IMR-90 (cell line): ENCODE data around the gene INF2. TPM values are rescaled to one million over a fixed set of nuclear protein-coding genes. Genes with fewer than 3 reads are reported as not detected.

ENCODE experiments used
- ATAC-seq: fragments of 200-7000 bp; cut with Tn5 transposase; 2 replicates; pipeline ENCODE4 v1.9.1; 2020; ENCODE audit warnings: low read depth, mild to moderate bottlenecking, moderate library complexity
- BruUV-seq: library from RNA; stranded (reverse); fragments of 400-500 nt; replicated peaks from 2 replicates; lab custom pipeline; 2021; lab: Mats Ljungman, UMichigan
- CTCF ChIA-PET: fragments of 300-600 bp; formaldehyde crosslinking; extraction: SDS; loops from one replicate; lab custom pipeline; 2021; ENCODE audit warnings: antibody characterized with exemption; lab: Yijun Ruan, JAX
- POLR2A ChIA-PET: fragments of 300-600 bp; sonication (Branson Sonifier 250); formaldehyde crosslinking; loops from one replicate; lab custom pipeline; 2022; ENCODE audit warnings: antibody characterized with exemption; ENCODE audit not compliant: unreplicated experiment; lab: Charles Lee
- DNase-seq: peaks from one replicate; pipeline ENCODE4 v3.0.0; 2013
- H2AFZ ChIP-seq: replicated peaks from 2 replicates; pipeline ENCODE3; 2013; ENCODE audit warnings: low read length, mild to moderate bottlenecking; ENCODE audit not compliant: poor library complexity
- H2AK5ac ChIP-seq: 2 replicates; pipeline ENCODE4 v1.6.1; 2013; ENCODE audit warnings: low read depth, low read length, inconsistent platforms
- H2AK9ac ChIP-seq: replicated peaks from 2 replicates; pipeline ENCODE3; 2013; ENCODE audit warnings: mild to moderate bottlenecking, low read depth, low read length, moderate library complexity; ENCODE audit not compliant: poor library complexity
- H2BK120ac ChIP-seq: 2 replicates; pipeline ENCODE4 v1.6.1; 2013; ENCODE audit warnings: low read depth, low read length, inconsistent platforms
- H2BK15ac ChIP-seq: 3 replicates; pipeline ENCODE4 v1.6.1; 2013; ENCODE audit warnings: low read depth, low read length, inconsistent platforms
- H2BK20ac ChIP-seq: 2 replicates; pipeline ENCODE4 v1.6.1; 2013; ENCODE audit warnings: low read depth, mild to moderate bottlenecking, inconsistent platforms, low read length, moderate library complexity
- H2BK5ac ChIP-seq: 2 replicates; pipeline ENCODE4 v1.6.1; 2013; ENCODE audit warnings: mild to moderate bottlenecking, low read depth, low read length, inconsistent platforms; ENCODE audit not compliant: poor library complexity, severe bottlenecking
- H3K14ac ChIP-seq: replicated peaks from 2 replicates; pipeline ENCODE4 v1.6.1; 2013; ENCODE audit warnings: low read depth, low read length, inconsistent platforms
- H3K18ac ChIP-seq: 2 replicates; pipeline ENCODE4 v1.6.1; 2013; ENCODE audit warnings: low read depth, low read length, control low read depth
- H3K23ac ChIP-seq: 2 replicates; pipeline ENCODE4 v1.6.1; 2013; ENCODE audit warnings: low read depth, low read length, inconsistent platforms
- H3K27ac ChIP-seq: 2 replicates; pipeline ENCODE4 v1.5.1; 2013; ENCODE audit warnings: mild to moderate bottlenecking, control low read depth, low read length; ENCODE audit not compliant: insufficient read depth
- H3K27me3 ChIP-seq: 2 replicates; pipeline ENCODE4 v1.6.1; 2013; ENCODE audit warnings: low read length; ENCODE audit not compliant: control insufficient read depth, insufficient read depth
- H3K36me3 ChIP-seq: 2 replicates; pipeline ENCODE4 v1.6.1; 2013; ENCODE audit warnings: low read length, mixed read lengths; ENCODE audit not compliant: control insufficient read depth, insufficient read depth
- H3K4ac ChIP-seq: 2 replicates; pipeline ENCODE4 v1.6.1; 2013; ENCODE audit warnings: low read depth, low read length, inconsistent platforms
- H3K4me1 ChIP-seq: 2 replicates; pipeline ENCODE4 v1.6.1; 2013; ENCODE audit warnings: low read length, mixed read lengths; ENCODE audit not compliant: control insufficient read depth, insufficient read depth
- H3K4me2 ChIP-seq: 2 replicates; pipeline ENCODE4 v1.6.1; 2013; ENCODE audit warnings: low read depth, mild to moderate bottlenecking, control low read depth, low read length, moderate library complexity
- H3K4me3 ChIP-seq: 2 replicates; pipeline ENCODE4 v1.5.1; 2013; ENCODE audit warnings: low read depth, mild to moderate bottlenecking, control low read depth, low read length, moderate library complexity; ENCODE audit not compliant: insufficient read depth
- H3K56ac ChIP-seq: 2 replicates; pipeline ENCODE4 v1.6.1; 2013; ENCODE audit warnings: low read length, inconsistent platforms; ENCODE audit not compliant: insufficient read depth; ENCODE audit errors: extremely low read depth
- H3K79me1 ChIP-seq, 2 experiments: 2 replicates each; pipeline ENCODE4 v1.6.1; 2013; ENCODE audit warnings: low read length in 2 of 2, inconsistent platforms in 1 of 2, low read depth in 1 of 2
- H3K9ac ChIP-seq: 2 replicates; pipeline ENCODE4 v1.6.1; 2013; ENCODE audit warnings: low read depth, low read length, control low read depth
- H3K9me1 ChIP-seq: 2 replicates; pipeline ENCODE4 v1.6.1; 2013; ENCODE audit warnings: low read length, inconsistent platforms; ENCODE audit not compliant: insufficient read depth
- H3K9me3 ChIP-seq: 2 replicates; pipeline ENCODE4 v1.6.1; 2013; ENCODE audit warnings: low read length; ENCODE audit not compliant: control insufficient read depth, insufficient read depth
- H4K20me1 ChIP-seq: 2 replicates; pipeline ENCODE4 v1.6.1; 2013; ENCODE audit warnings: low read length, inconsistent platforms; ENCODE audit not compliant: insufficient read depth
- H4K5ac ChIP-seq: 2 replicates; pipeline ENCODE4 v1.6.1; 2013; ENCODE audit warnings: mild to moderate bottlenecking, low read depth, low read length, control low read depth
- H4K8ac ChIP-seq, 2 experiments: 2 replicates each; pipeline ENCODE4 v1.6.1; 2013; ENCODE audit warnings: low read depth in 2 of 2, low read length in 2 of 2, control low read depth in 1 of 2, inconsistent platforms in 1 of 2
- H4K91ac ChIP-seq: 2 replicates; pipeline ENCODE4 v1.6.1; 2013; ENCODE audit warnings: low read depth, low read length, inconsistent platforms; ENCODE audit not compliant: insufficient read depth
- CEBPB ChIP-seq: IDR thresholded peaks from 2 replicates; pipeline ENCODE4 v1.6.1; 2012; ENCODE audit warnings: low read depth, low read length, improper control_type of control experiment
- CTCF ChIP-seq: conservative IDR thresholded peaks from 2 replicates; pipeline ENCODE4 v1.5.1; 2012; ENCODE audit warnings: mild to moderate bottlenecking, low read depth, low read length, improper control_type of control experiment
- MAFK ChIP-seq: IDR thresholded peaks from 2 replicates; pipeline ENCODE4 v1.6.1; 2012; ENCODE audit warnings: low read depth, low read length, improper control_type of control experiment
- MAZ ChIP-seq: IDR thresholded peaks from 2 replicates; pipeline ENCODE4 v1.6.1; 2012; ENCODE audit warnings: low read depth, mild to moderate bottlenecking, low read length, improper control_type of control experiment, moderate library complexity, borderline replicate concordance
- MXI1 ChIP-seq: IDR thresholded peaks from 2 replicates; pipeline ENCODE4 v1.6.1; 2012; ENCODE audit warnings: low read depth, mild to moderate bottlenecking, low read length, moderate library complexity, borderline replicate concordance
- RAD21 ChIP-seq: IDR thresholded peaks from 2 replicates; pipeline ENCODE4 v1.6.1; 2012; ENCODE audit warnings: low read length, improper control_type of control experiment
- SMC3 ChIP-seq: fragments of 150-350 bp; IDR thresholded peaks from 2 replicates; pipeline ENCODE4 v1.6.1; 2016; ENCODE audit warnings: low read depth, mild to moderate bottlenecking, antibody characterized with exemption, low read length, moderate library complexity
- WGBS, 2 experiments: methylation state at CpG; one replicate each; pipeline versions ENCODE4 v1.1.5 to v1.1.7; 2013; ENCODE audit warnings: missing lambda C conversion rate in 2 of 2; ENCODE audit not compliant: insufficient read length in 1 of 2; ENCODE audit errors: extremely low coverage in 2 of 2; 5-methylcytosine and 5-hydroxymethylcytosine counted together
- dilution Hi-C: fragments of 300-500 bp; cut with HindIII; formaldehyde crosslinking; loops from one replicate; pipeline ENCODE4 v1.14.3; 2018; ENCODE audit warnings: low sequenced_read_pairs; ENCODE audit not compliant: unreplicated experiment
- in situ Hi-C: fragments of 300-500 bp; cut with MboI; formaldehyde crosslinking; loops from 3 replicates; pipeline ENCODE4 v1.14.3; 2019; ENCODE audit warnings: low sequenced_read_pairs, inconsistent platforms, mixed read lengths
- intact Hi-C: fragments of 100-400 bp; cut with micrococcal nuclease; formaldehyde crosslinking; loops from 2 replicates; pipeline ENCODE4 v1.10.0; 2022
- polyA plus RNA-seq, 3 experiments: library from polyadenylated mRNA; depleted of rRNA; stranded (reverse); fragments of >200 nt; gene quantifications; 2 replicates each; pipeline ENCODE4 v1.2.3, GENCODE V29; 2012; ENCODE audit warnings: low replicate concordance in 1 of 3
- total RNA-seq: library from RNA; depleted of rRNA; stranded (reverse); fragments of >200 nt; gene quantifications from 2 replicates; pipeline ENCODE4 v1.2.3, GENCODE V29; 2012

INF2 gene
- total and polyA plus RNA-seq, 2 of the 4 experiments (the other 2 are of a cell fraction), result 16.8 to 62.1 TPM

DNA sequence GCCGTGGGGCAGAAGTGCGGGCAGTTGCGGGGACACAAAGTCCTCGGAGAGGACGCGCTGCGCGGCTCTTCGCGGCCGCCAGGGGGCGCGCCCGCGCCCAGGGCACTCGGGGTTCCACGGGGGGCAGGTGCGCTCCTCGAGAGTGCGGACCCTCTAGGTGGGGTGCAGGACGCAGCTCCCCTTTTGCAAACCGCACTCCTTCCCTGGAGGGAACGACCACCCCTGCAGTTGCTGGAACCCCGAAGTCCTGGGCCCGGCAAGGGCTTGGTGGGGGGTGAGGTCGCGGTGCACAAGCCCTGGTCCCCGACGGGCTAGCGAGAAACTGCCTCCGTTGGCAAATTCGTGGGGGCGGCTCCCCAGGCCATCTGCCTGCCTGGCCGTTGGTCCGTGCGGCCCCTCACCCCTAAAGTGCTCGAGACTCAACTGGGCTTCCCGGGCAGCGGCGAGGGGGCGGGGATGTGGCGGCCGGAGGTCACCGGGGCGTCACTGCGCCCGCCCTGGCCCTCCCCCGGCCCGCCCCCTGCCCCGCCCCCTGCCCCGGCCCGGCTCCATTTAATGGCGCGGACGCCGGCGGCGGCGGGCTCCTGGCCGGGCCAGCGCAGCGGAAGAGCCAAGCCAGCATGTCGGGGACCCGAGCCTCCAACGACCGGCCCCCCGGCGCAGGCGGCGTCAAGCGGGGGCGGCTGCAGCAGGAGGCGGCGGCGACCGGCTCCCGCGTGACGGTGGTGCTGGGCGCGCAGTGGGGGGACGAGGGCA lies 34.4 kb downstream of the INF2 start, which contains the start of gene ADSS1:
Gene ADSS1 (plus strand): TSS at position 579 of the 756 bp plus-strand sequence. CDS start 42 bp downstream, at position 621.
- peak within 1 kb of the TSS; percentile 27; the same call in 1 of the 2 replicates for H3K27ac ChIP-seq
- no peak for DNase-seq
- peak within 1 kb of the TSS; percentile 99 for H3K4me2 ChIP-seq
- H4K8ac ChIP-seq, result peak within 1 kb of the TSS in 1 of 2 experiments; percentile 13; a peak in 1 of 4 replicates
- CTCF ChIA-PET, result no interaction called here
- peak within 1 kb of the TSS; percentile 94 for H3K4me3 ChIP-seq
- 3% methylated on average over 41 of the region's 82 CpGs; no CpG with 5 or more reads in 1 of the 2 experiments for WGBS, 2 experiments
- dilution Hi-C loops, result no loop called here
- no peaks in the 10 kb centered on the region; the same call in 1 of the 2 replicates for H3K27me3 ChIP-seq
- H2BK20ac ChIP-seq, result no peak within 1 kb of the TSS
- no TSS peak for BruUV-seq
- no peak within 1 kb of the TSS for H3K23ac ChIP-seq
- peaks cover 23% of the 10 kb centered on the region for H3K4me1 ChIP-seq
- H3K36me3 ChIP-seq, result peaks cover 20% of the 10 kb centered on the region
- POLR2A ChIA-PET, result no interaction called here
- peak; percentile 81 for ATAC-seq
- H4K20me1 ChIP-seq, result peaks cover 25% of the 10 kb centered on the region
- H4K5ac ChIP-seq, result peak within 1 kb of the TSS; percentile 1; the same call in 1 of the 2 replicates
- peak within 1 kb of the TSS; percentile 49; the same call in 1 of the 2 replicates for H3K4ac ChIP-seq
- no peak within 1 kb of the TSS; the same call in 2 of the 3 replicates for H2BK15ac ChIP-seq
- peak within 1 kb of the TSS; percentile 81 for H2AK5ac ChIP-seq
- H4K91ac ChIP-seq, result no peak within 1 kb of the TSS; the same call in 1 of the 2 replicates
- TF ChIP-seq MXI1, result no peak
- TF ChIP-seq CTCF, result peak; percentile 64
- peak; percentile 44; the same call in 1 of the 2 replicates for TF ChIP-seq MAFK
- no peak for TF ChIP-seq CEBPB
- no peak for TF ChIP-seq MAZ
- TF ChIP-seq SMC3, result 0 out of 2 replicates have a peak, but pooled peaks have one; percentile 18
- TF ChIP-seq RAD21, result peak; percentile 24; the same call in 1 of the 2 replicates
- H2AFZ ChIP-seq, result peak within 1 kb of the TSS; percentile 94
- H3K56ac ChIP-seq, result no peak within 1 kb of the TSS
- H2BK5ac ChIP-seq, result no peak within 1 kb of the TSS
- no peak within 1 kb of the TSS for H3K18ac ChIP-seq
- peaks cover 12 to 21% of the 10 kb centered on the region in 2 experiments; a peak in 2 of 4 replicates for H3K79me1 ChIP-seq
- peak within 1 kb of the TSS; percentile 95 for H2AK9ac ChIP-seq
- no peaks in the 10 kb centered on the region for H3K9me1 ChIP-seq
- no peaks in the 10 kb centered on the region for H3K9me3 ChIP-seq
- peak within 1 kb of the TSS; percentile 41 for H3K9ac ChIP-seq
- H2BK120ac ChIP-seq, result no peak within 1 kb of the TSS
- no peak within 1 kb of the TSS; the same call in 1 of the 2 replicates for H3K14ac ChIP-seq
- in situ Hi-C loops, result no loop called here
- intact Hi-C loops, result loop anchor here (5.0 kb wide), 1 partner anchor 72 kb away; no protein-coding TSS in a partner anchor
